CD4-positive, alpha-beta T cell (primary cell): Measurements from ENCODE around the gene KCNH1. TPM values are rescaled to one million over a fixed set of nuclear protein-coding genes. Genes with fewer than 3 reads are reported as not detected.

ENCODE experiments used
- ATAC-seq: fragments of 200-7000 bp; cut with Tn5 transposase; one replicate; pipeline ENCODE4 v1.10.0; 2022; ENCODE audit warnings: mild to moderate bottlenecking; ENCODE audit not compliant: poor library complexity
- CTCF ChIA-PET: fragments of 350-600 bp; sonication (Branson Sonifier 250); formaldehyde crosslinking; loops from one replicate; lab custom pipeline; 2021; ENCODE audit warnings: antibody characterized with exemption, inconsistent platforms; lab: Charles Lee
- POLR2A ChIA-PET: fragments of 350-600 bp; sonication (Branson Sonifier 250); formaldehyde crosslinking; loops from one replicate; lab custom pipeline; 2021; ENCODE audit warnings: antibody characterized with exemption, inconsistent platforms; lab: Charles Lee
- DNase-seq, 14 experiments: peaks; one replicate each; pipeline ENCODE4 v3.0.0-alpha.2; 2013 to 2020; ENCODE audit warnings: mixed read lengths in 2 of 14
- H3K27ac ChIP-seq, 2 donors: one replicate each; pipeline versions ENCODE4 v1.5.1 to v1.7.0; 2013; ENCODE audit warnings: low read length in 2 of 2, low read depth in 1 of 2, mild to moderate bottlenecking in 1 of 2
- H3K27me3 ChIP-seq, 2 experiments: 1 replicate in 1 of 2; 2 replicates in 1 of 2; pipeline versions ENCODE4 v1.6.1 to v1.7.0; 2013; ENCODE audit warnings: low read length in 2 of 2, control low read depth in 1 of 2, mild to moderate bottlenecking in 1 of 2, moderate library complexity in 1 of 2; ENCODE audit not compliant: insufficient read depth in 2 of 2, control insufficient read depth in 1 of 2
- H3K36me3 ChIP-seq: one replicate; pipeline ENCODE4 v1.6.1; 2013; ENCODE audit warnings: low read length, control low read depth; ENCODE audit not compliant: insufficient read depth
- H3K4me1 ChIP-seq: one replicate; pipeline ENCODE4 v1.6.1; 2013; ENCODE audit warnings: low read length, control low read depth; ENCODE audit not compliant: insufficient read depth
- H3K4me3 ChIP-seq: one replicate; pipeline ENCODE4 v1.5.1; 2013; ENCODE audit warnings: mild to moderate bottlenecking, low read length, moderate library complexity
- H3K9me3 ChIP-seq, 2 experiments: 1 replicate in 1 of 2; 2 replicates in 1 of 2; pipeline versions ENCODE4 v1.6.1 to v1.7.0; 2013; ENCODE audit warnings: low read length in 2 of 2, mild to moderate bottlenecking in 2 of 2, control low read depth in 1 of 2, moderate library complexity in 1 of 2; ENCODE audit not compliant: control insufficient read depth in 1 of 2, insufficient read depth in 1 of 2
- H3K27ac Mint-ChIP-seq: one replicate; pipeline ENCODE4 v1.8.0; 2020; ENCODE audit warnings: mixed read lengths
- H3K27me3 Mint-ChIP-seq: one replicate; pipeline ENCODE4 v1.8.0; 2021; ENCODE audit warnings: mixed read lengths
- H3K36me3 Mint-ChIP-seq: one replicate; pipeline ENCODE4 v1.8.0; 2021; ENCODE audit warnings: low read depth, mixed read lengths
- H3K4me1 Mint-ChIP-seq: one replicate; pipeline ENCODE4 v1.8.0; 2021; ENCODE audit warnings: low read depth, mixed read lengths
- H3K4me3 Mint-ChIP-seq: one replicate; pipeline ENCODE4 v1.8.0; 2020; ENCODE audit warnings: mild to moderate bottlenecking, mixed read lengths
- H3K9me3 Mint-ChIP-seq: one replicate; pipeline ENCODE4 v1.8.0; 2020; ENCODE audit warnings: mixed read lengths
- intact Hi-C, 2 experiments: fragments of 100-400 bp; cut with DNase I in 1 of 2; cut with micrococcal nuclease in 1 of 2; formaldehyde crosslinking; loops; one replicate each; pipeline versions ENCODE4 v1.15.1 to v1.9.0; 2023 to 2025; cut with DNase I, micrococcal nuclease
- total RNA-seq, 174 experiments: library from RNA in 2 of 174; stranded (reverse) in 2 of 174; gene quantifications; one replicate each; pipeline ENCODE4 v1.2.3 and lab custom pipeline; 2021 to 2026
- TF ChIP-seq, protein P1 (sequence below): fragments of 200-600 bp; IDR thresholded peaks from one replicate; pipeline ENCODE4 v1.8.0; 2022; ENCODE audit warnings: antibody characterized with exemption, mild to moderate bottlenecking

KCNH1 gene
- total RNA-seq, 2 experiments from 2014 or later, result not detected

DNA sequence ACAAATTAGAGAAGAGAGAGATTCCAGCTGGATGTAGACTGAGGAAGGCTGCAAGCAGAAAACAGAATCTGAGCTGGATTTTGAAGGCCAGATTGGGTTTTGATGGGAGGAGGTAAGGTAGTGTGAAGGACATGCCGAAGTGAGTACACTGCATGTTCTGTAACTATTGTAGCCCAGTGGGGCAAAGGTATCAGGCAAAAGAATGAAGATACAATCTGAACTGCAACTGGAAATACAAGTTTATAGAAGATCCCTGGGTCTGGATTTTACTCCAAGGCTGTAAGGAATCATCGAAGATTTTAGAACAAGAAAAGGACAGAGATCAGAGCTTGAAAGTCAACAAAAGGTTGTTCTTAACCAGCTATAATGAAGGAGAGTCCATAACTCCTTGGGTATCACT lies 382.0 kb downstream of the KCNH1 start:
- intact Hi-C loops, result no loop called here

DNA sequence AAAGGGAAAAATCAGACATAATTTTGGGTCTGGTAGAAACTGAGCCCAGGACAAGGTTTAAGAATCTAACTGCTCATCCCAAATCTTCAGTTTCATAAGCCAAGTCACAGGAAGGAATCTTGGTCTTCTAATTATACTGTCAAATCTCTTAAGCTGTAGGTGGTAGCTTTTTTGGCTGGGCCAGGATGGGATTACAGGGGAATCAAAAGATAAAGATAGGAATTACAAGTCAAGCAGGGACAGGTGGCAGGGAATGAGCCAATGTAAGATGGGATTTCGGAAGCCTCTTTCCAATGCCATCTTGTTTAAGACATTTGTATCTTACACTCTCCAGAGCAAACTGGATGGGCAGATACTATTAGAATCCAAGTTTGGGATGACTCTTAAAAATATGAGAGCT lies 383.5 kb downstream of the KCNH1 start:
- Mint-ChIP-seq H3K4me1 (no peaks in the 10 kb centered on the region), H3K4me3 (no peak overlapping the region), H3K27ac (no peak overlapping the region), H3K36me3 (no peaks in the 10 kb centered on the region), H3K27me3 (peaks cover 10% of the 10 kb centered on the region), H3K9me3 (no peaks in the 10 kb centered on the region)
- intact Hi-C loops, result no loop called here
- TF ChIP-seq, protein P1, sequence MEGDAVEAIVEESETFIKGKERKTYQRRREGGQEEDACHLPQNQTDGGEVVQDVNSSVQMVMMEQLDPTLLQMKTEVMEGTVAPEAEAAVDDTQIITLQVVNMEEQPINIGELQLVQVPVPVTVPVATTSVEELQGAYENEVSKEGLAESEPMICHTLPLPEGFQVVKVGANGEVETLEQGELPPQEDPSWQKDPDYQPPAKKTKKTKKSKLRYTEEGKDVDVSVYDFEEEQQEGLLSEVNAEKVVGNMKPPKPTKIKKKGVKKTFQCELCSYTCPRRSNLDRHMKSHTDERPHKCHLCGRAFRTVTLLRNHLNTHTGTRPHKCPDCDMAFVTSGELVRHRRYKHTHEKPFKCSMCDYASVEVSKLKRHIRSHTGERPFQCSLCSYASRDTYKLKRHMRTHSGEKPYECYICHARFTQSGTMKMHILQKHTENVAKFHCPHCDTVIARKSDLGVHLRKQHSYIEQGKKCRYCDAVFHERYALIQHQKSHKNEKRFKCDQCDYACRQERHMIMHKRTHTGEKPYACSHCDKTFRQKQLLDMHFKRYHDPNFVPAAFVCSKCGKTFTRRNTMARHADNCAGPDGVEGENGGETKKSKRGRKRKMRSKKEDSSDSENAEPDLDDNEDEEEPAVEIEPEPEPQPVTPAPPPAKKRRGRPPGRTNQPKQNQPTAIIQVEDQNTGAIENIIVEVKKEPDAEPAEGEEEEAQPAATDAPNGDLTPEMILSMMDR, result no peak
- CTCF ChIA-PET, result no interaction called here
- POLR2A ChIA-PET, result no interaction called here
- ATAC-seq (no peak), DNase-seq (no peak)
- Histone ChIP-seq H3K27ac (no peak overlapping the region), H3K36me3 (no peaks in the 10 kb centered on the region), H3K9me3 (no peaks in the 10 kb centered on the region), H3K4me3 (no peak overlapping the region), H3K27me3 (peaks cover 0 to 4% of the 10 kb centered on the region in 2 experiments), H3K4me1 (no peaks in the 10 kb centered on the region)

More for the DNA sequence above, 382.0 kb downstream of the KCNH1 start:
- Histone ChIP-seq H3K36me3 (no peaks in the 10 kb centered on the region), H3K9me3 (no peaks in the 10 kb centered on the region), H3K27ac (no peak overlapping the region), H3K27me3 (peaks cover 0 to 8% of the 10 kb centered on the region in 2 experiments), H3K4me1 (no peaks in the 10 kb centered on the region), H3K4me3 (no peak overlapping the region)
- no peak overlapping the region for H3K4me3 Mint-ChIP-seq
- ChIA-PET CTCF (no interaction called here), POLR2A (no interaction called here)
- H3K36me3 Mint-ChIP-seq, result no peaks in the 10 kb centered on the region
- TF ChIP-seq, protein P1, result no peak
- no peaks in the 10 kb centered on the region for H3K9me3 Mint-ChIP-seq
- peaks cover 17% of the 10 kb centered on the region for H3K27me3 Mint-ChIP-seq
- H3K27ac Mint-ChIP-seq, result no peak overlapping the region
- DNase-seq, result no peak
- no peak for ATAC-seq
- H3K4me1 Mint-ChIP-seq, result no peaks in the 10 kb centered on the region

DNA sequence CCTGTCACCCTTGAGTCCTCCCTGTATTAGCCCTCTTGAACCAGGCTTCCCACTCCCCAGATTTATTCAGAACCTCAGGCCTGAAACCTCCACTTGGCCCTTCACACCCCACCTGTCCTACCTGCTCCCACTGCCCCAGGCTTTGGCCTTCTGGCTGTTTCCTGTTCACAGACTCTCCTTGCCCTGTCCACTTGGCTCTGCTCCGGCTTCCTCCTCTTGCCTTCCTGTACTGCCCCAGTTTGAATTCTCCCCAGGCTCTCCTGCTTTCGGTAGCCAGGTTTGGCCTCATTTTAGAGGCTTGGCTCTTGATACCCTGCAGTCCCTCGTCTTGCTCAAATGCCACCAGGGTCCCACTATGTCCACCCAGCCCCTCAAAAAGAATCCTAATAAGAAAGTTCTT lies 385.2 kb downstream of the KCNH1 start:
- H3K27ac ChIP-seq, result no peak overlapping the region
- no peak overlapping the region for H3K27ac Mint-ChIP-seq
- peaks cover 0 to 4% of the 10 kb centered on the region in 2 experiments for H3K27me3 ChIP-seq
- intact Hi-C loops, result no loop called here
- H3K4me1 ChIP-seq, result no peaks in the 10 kb centered on the region
- no peaks in the 10 kb centered on the region for H3K9me3 ChIP-seq
- H3K4me3 ChIP-seq, result no peak overlapping the region
- H3K4me3 Mint-ChIP-seq, result no peak overlapping the region
- H3K36me3 ChIP-seq, result no peaks in the 10 kb centered on the region
- no peaks in the 10 kb centered on the region for H3K9me3 Mint-ChIP-seq
- no peaks in the 10 kb centered on the region for H3K4me1 Mint-ChIP-seq
- H3K36me3 Mint-ChIP-seq, result no peaks in the 10 kb centered on the region
- CTCF ChIA-PET, result no interaction called here
- POLR2A ChIA-PET, result no interaction called here
- DNase-seq, result no peak
- ATAC-seq, result no peak
- TF ChIP-seq, protein P1, result no peak
- peaks cover 10% of the 10 kb centered on the region for H3K27me3 Mint-ChIP-seq
